ENCODE measurements around the gene PIAS4. TPM values are rescaled to one million over a fixed set of nuclear protein-coding genes. Genes with fewer than 3 reads are reported as not detected.

The PIAS4 gene
- 12.7 and 14.6 TPM in 2 replicates for total RNA-seq

GRCh38 chr19:4007021-4007835, at the start of gene PIAS4:
Gene PIAS4 (plus strand): TSS chr19:4007736. CDS start chr19:4007761, 25 bp downstream.

GRCh38 chr19:3970808-3971598, 36.5 kb upstream of the PIAS4 start, which contains the start of gene DAPK3:
Gene DAPK3 (minus strand): TSS chr19:3971099. CDS start chr19:3969735, 1,364 bp downstream.

DNA sequence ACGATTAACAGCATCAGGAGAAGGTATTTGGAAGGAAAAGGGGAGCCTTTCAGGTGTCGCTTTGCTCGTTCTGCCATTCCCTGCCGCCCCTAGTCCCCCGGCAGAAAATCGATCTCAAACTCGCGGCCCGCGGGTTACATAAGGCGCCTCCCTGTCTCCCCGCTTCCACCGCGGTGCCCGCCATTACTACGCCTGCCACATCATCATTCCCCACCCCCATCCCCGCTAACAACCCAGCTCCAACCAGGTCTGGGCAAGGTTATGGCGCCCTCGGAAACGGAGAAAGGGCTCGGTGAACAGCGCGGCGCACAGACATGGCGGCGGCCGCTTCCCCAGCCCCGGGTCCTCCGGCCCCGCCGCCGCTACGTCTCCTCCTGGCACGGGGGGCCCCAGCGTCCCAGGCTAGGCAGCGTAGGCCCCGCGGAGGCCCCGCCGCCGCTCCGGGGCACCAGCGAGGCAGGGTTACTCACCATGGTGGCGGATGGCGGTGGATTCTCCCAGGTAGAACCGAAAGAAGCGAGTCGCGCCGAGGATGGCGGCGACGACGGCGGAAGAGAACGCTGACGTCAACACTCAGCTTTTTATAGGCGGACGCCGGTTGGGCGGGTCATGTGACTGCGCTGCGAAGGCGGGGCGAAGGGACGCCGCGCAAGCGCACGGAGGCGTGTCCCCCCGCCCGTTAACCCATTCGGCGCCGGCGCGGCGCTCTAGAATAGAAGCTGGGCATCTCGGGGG, 22.5 kb upstream of the PIAS4 start, which contains the start of gene EEF2:
Gene EEF2 (minus strand): TSS at position 556 of the 735 bp plus-strand sequence. CDS start 83 bp downstream, at position 473.

GRCh38 chr19:4066682-4067395, 59.3 kb downstream of the PIAS4 start, which contains the start of gene ZBTB7A:
Gene ZBTB7A (minus strand): TSS chr19:4066899. CDS start chr19:4055232, 11,667 bp downstream.

Other genes starting within 250 kb of the PIAS4 start
- gene APBA3, start 246.0 kb upstream of the PIAS4 start, total RNA-seq: 21.4 and 25.8 TPM in 2 replicates
- gene MRPL54, start 245.1 kb upstream of the PIAS4 start, total RNA-seq: 45.7 and 68.4 TPM in 2 replicates
- not detected in 2 replicates for gene RAX2, start 235.5 kb upstream of the PIAS4 start, total RNA-seq
- not detected in 2 replicates for gene MATK, start 221.4 kb upstream of the PIAS4 start, total RNA-seq
- not detected in 2 replicates for gene ZFR2, start 138.7 kb upstream of the PIAS4 start, total RNA-seq
- gene ATCAY, start 127.1 kb upstream of the PIAS4 start, total RNA-seq: not detected in 2 replicates
- 0.26 TPM in 1 of 2 replicates, not detected in the other for gene NMRK2, start 74.7 kb upstream of the PIAS4 start, total RNA-seq
- 68.3 and 81.7 TPM in 2 replicates for gene DAPK3, start 36.6 kb upstream of the PIAS4 start, total RNA-seq
- 3,007 and 5,415 TPM in 2 replicates for gene EEF2, start 22.3 kb upstream of the PIAS4 start, total RNA-seq
- 31.6 and 44.0 TPM in 2 replicates for gene ZBTB7A, start 59.2 kb downstream of the PIAS4 start, total RNA-seq
- gene MAP2K2, start 116.4 kb downstream of the PIAS4 start, total RNA-seq: 164 and 232 TPM in 2 replicates
- gene CREB3L3, start 145.9 kb downstream of the PIAS4 start, total RNA-seq: not detected in 2 replicates
- gene SIRT6, start 174.8 kb downstream of the PIAS4 start, total RNA-seq: 16.7 and 23.5 TPM in 2 replicates
- under 0.01 and 1.3 TPM in 2 replicates for gene ANKRD24, start 175.0 kb downstream of the PIAS4 start, total RNA-seq
- 0.47 and 1.7 TPM in 2 replicates for gene EBI3, start 221.8 kb downstream of the PIAS4 start, total RNA-seq
- gene YJU2, start 239.3 kb downstream of the PIAS4 start, total RNA-seq: 14.0 and 16.1 TPM in 2 replicates

Data from pericardium fibroblast (primary cell).